Neuronal stem cell (in vitro differentiated cells): ENCODE measurements around the gene TMEM63A.
A peak's percentile ranks its signal among the peaks of the same experiment; 100 is the strongest.

Experiments used
- DNase-seq: peaks from one replicate; pipeline ENCODE4 v3.0.0-alpha.2; 2013; ENCODE audit warnings: low spot score
- H2AFZ ChIP-seq: one replicate; pipeline ENCODE4 v1.6.1; 2013; ENCODE audit warnings: mild to moderate bottlenecking, low read length, inconsistent platforms
- H2AK5ac ChIP-seq: 2 replicates; pipeline ENCODE4 v1.6.1; 2013; ENCODE audit warnings: low read depth, mild to moderate bottlenecking, inconsistent platforms, low read length, moderate library complexity, mixed read lengths
- H2BK120ac ChIP-seq: 2 replicates; pipeline ENCODE4 v1.6.1; 2013; ENCODE audit warnings: low read depth, mild to moderate bottlenecking, inconsistent platforms, low read length, moderate library complexity, mixed read lengths
- H2BK12ac ChIP-seq: one replicate; pipeline ENCODE4 v1.6.1; 2013; ENCODE audit warnings: low read length, inconsistent platforms
- H2BK15ac ChIP-seq: 2 replicates; pipeline ENCODE4 v1.6.1; 2013; ENCODE audit warnings: mild to moderate bottlenecking, low read length, inconsistent platforms, mixed read lengths
- H2BK5ac ChIP-seq: one replicate; pipeline ENCODE4 v1.6.1; 2013; ENCODE audit warnings: inconsistent platforms, mild to moderate bottlenecking, low read length, moderate library complexity
- H3K14ac ChIP-seq: one replicate; pipeline ENCODE4 v1.6.1; 2013; ENCODE audit warnings: low read length, inconsistent platforms
- H3K18ac ChIP-seq: 2 replicates; pipeline ENCODE4 v1.6.1; 2013; ENCODE audit warnings: low read length, inconsistent platforms
- H3K23ac ChIP-seq: 2 replicates; pipeline ENCODE4 v1.6.1; 2013; ENCODE audit warnings: low read depth, mild to moderate bottlenecking, mixed read lengths, low read length, inconsistent platforms; ENCODE audit not compliant: poor library complexity
- H3K27ac ChIP-seq: replicated peaks from 3 replicates; pipeline ENCODE4 v1.5.1; 2013; ENCODE audit warnings: low read length, inconsistent platforms
- H3K27me3 ChIP-seq, 3 experiments: 2 replicates each; pipeline ENCODE4 v1.6.1; 2013; ENCODE audit warnings: low read length in 3 of 3, mild to moderate bottlenecking in 2 of 3, inconsistent platforms in 1 of 3, low read depth in 1 of 3, mixed read lengths in 1 of 3, moderate library complexity in 1 of 3; ENCODE audit not compliant: control insufficient read depth in 3 of 3, insufficient read depth in 3 of 3
- H3K36me3 ChIP-seq, 2 donors: replicated peaks in 1 of 2; 2 replicates each; pipeline ENCODE4 v1.6.1; 2013; ENCODE audit warnings: low read length in 2 of 2; ENCODE audit not compliant: control insufficient read depth in 2 of 2, insufficient read depth in 2 of 2
- H3K4ac ChIP-seq: 2 replicates; pipeline ENCODE4 v1.6.1; 2013; ENCODE audit warnings: inconsistent platforms, mild to moderate bottlenecking, low read length, moderate library complexity
- H3K4me1 ChIP-seq, 2 donors: 1 replicate in 1 of 2; 2 replicates in 1 of 2; pipeline ENCODE4 v1.6.1; 2013; ENCODE audit warnings: low read length in 2 of 2, low read depth in 1 of 2; ENCODE audit not compliant: control insufficient read depth in 2 of 2, insufficient read depth in 1 of 2
- H3K4me2 ChIP-seq: one replicate; pipeline ENCODE4 v1.6.1; 2013; ENCODE audit warnings: mild to moderate bottlenecking, low read length, inconsistent platforms; ENCODE audit not compliant: insufficient read depth, poor library complexity, severe bottlenecking
- H3K4me3 ChIP-seq, 2 donors: 2 replicates each; pipeline ENCODE4 v1.5.1; 2013; ENCODE audit warnings: low read length in 2 of 2, mild to moderate bottlenecking in 2 of 2, inconsistent platforms in 1 of 2, moderate library complexity in 1 of 2
- H3K79me1 ChIP-seq: one replicate; pipeline ENCODE4 v1.6.1; 2013; ENCODE audit warnings: low read depth, mild to moderate bottlenecking, inconsistent platforms, low read length, moderate library complexity
- H3K9ac ChIP-seq: one replicate; pipeline ENCODE4 v1.6.1; 2013; ENCODE audit warnings: mild to moderate bottlenecking, low read depth, low read length, inconsistent platforms; ENCODE audit not compliant: poor library complexity
- H3K9me3 ChIP-seq, 2 donors: replicated peaks in 1 of 2; 2 replicates each; pipeline versions ENCODE3 to v1.6.1; 2013; ENCODE audit warnings: low read length in 2 of 2, mild to moderate bottlenecking in 2 of 2, inconsistent platforms in 1 of 2, low read depth in 1 of 2, mixed read lengths in 1 of 2, moderate library complexity in 1 of 2; ENCODE audit not compliant: control insufficient read depth in 2 of 2, insufficient read depth in 1 of 2
- H4K8ac ChIP-seq: one replicate; pipeline ENCODE4 v1.6.1; 2013; ENCODE audit warnings: low read depth, mild to moderate bottlenecking, inconsistent platforms, low read length, moderate library complexity
- H4K91ac ChIP-seq: one replicate; pipeline ENCODE4 v1.6.1; 2013; ENCODE audit warnings: low read length, low read depth, mild to moderate bottlenecking, inconsistent platforms; ENCODE audit not compliant: poor library complexity
- WGBS, 2 donors: extraction: QIAGEN DNeasy Blood & Tissue Kit; methylation state at CpG; one replicate each; pipeline ENCODE4 v1.1.7; 2013; ENCODE audit warnings: missing lambda C conversion rate in 2 of 2, mixed read lengths in 1 of 2; ENCODE audit not compliant: insufficient read length in 2 of 2, insufficient replicate concordance in 1 of 2; ENCODE audit errors: extremely low coverage in 2 of 2; 5-methylcytosine and 5-hydroxymethylcytosine counted together

TMEM63A gene

DNA sequence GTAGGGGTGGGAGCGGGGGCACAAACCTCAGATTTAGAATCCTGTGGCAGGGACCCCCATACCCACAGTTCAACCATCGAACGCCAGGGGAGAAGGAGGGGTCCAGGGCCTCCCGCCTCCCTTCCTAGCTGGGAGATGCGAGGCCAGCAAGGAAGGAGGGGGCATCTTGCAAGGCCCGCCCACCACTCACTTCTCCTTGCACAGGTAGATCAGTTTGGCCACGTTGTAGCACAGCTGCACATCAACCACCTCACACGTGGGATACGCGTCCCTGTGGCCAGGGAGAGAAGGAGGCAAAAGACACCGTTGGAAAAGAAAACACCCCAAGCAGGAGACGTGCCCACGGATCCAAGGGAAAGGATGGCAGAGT, 19.6 kb downstream of the TMEM63A start:
- Histone ChIP-seq H2AK5ac (peak overlapping the region; percentile 28), H3K79me1 (no peaks in the 10 kb centered on the region), H3K9ac (peak overlapping the region; percentile 44), H3K4ac (no peak overlapping the region), H3K4me2 (no peak overlapping the region), H3K18ac (no peak overlapping the region), H3K4me3 (no peak overlapping the region), H3K27me3 (no peaks in the 10 kb centered on the region), H3K23ac (peak overlapping the region; percentile 97), H2BK120ac (no peak overlapping the region), H2BK12ac (no peak overlapping the region), H4K91ac (no peak overlapping the region), H3K36me3 (peaks cover 4 to 56% of the 10 kb centered on the region in 2 donors), H3K27ac (no peak overlapping the region), H3K9me3 (no peaks in the 10 kb centered on the region), H2BK15ac (no peak overlapping the region), H2AFZ (no peak overlapping the region), H2BK5ac (no peak overlapping the region), H4K8ac (no peak overlapping the region), H3K14ac (peak overlapping the region; percentile 21), H3K4me1 (no peaks in the 10 kb centered on the region)
- no CpG with 5 or more reads among the region's 13 CpGs for WGBS, 2 donors
- DNase-seq, result no peak

DNA sequence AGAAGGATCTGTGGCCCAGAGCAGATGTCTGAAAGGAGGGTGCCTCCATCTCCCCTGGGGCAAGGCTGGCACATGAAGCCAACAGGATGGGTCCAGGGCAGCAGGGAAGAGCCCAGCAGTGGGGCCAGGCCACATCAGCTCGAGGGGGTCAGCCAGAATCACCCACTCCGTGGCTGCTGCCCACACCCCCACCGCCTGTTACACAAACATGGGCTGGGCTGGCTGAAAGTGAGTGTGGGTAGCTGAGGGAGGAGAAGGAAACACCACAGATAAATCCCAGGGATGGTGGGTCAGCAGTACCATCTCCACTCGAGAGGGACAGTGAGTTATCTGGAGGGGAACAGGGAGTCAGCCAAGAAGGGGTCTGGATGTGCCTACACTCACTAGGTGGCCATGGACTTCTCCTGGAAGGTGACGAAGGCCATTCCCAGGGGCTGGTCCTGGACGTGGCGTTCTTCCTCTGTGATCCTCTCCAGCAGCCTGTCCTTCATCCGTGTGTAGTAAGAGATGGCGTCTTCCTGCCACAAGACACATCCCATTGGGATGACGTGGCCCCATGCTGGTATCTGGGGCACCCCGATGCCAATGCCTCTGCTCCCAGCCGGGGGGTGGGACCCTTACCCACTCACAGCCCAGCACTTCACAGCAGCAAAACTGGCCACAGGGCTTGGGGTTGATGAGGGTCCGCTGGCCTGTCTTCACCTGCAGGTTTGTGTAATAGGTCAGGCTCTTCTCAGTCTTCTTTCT, 20.2 kb downstream of the TMEM63A start:
- H2BK12ac ChIP-seq, result no peak overlapping the region
- peak overlapping the region; percentile 28 for H2AK5ac ChIP-seq
- no peak overlapping the region for H3K4me3 ChIP-seq
- no peaks in the 10 kb centered on the region for H3K9me3 ChIP-seq
- peak overlapping the region; percentile 30 for H3K9ac ChIP-seq
- DNase-seq, result no peak
- H4K91ac ChIP-seq, result no peak overlapping the region
- no peak overlapping the region for H3K4ac ChIP-seq
- H3K79me1 ChIP-seq, result no peaks in the 10 kb centered on the region
- H3K14ac ChIP-seq, result peak overlapping the region; percentile 14
- H2BK15ac ChIP-seq, result peak overlapping the region; percentile 38
- H4K8ac ChIP-seq, result no peak overlapping the region
- peak overlapping the region; percentile 97 for H3K23ac ChIP-seq
- H3K36me3 ChIP-seq, result peaks cover 4 to 54% of the 10 kb centered on the region in 2 donors
- H3K4me2 ChIP-seq, result no peak overlapping the region
- H2BK5ac ChIP-seq, result no peak overlapping the region
- no peaks in the 10 kb centered on the region for H3K4me1 ChIP-seq
- H3K27me3 ChIP-seq, result no peaks in the 10 kb centered on the region
- no peak overlapping the region for H3K27ac ChIP-seq
- no CpG with 5 or more reads among the region's 13 CpGs for WGBS, 2 donors
- H3K18ac ChIP-seq, result no peak overlapping the region
- no peak overlapping the region for H2AFZ ChIP-seq
- H2BK120ac ChIP-seq, result no peak overlapping the region

DNA sequence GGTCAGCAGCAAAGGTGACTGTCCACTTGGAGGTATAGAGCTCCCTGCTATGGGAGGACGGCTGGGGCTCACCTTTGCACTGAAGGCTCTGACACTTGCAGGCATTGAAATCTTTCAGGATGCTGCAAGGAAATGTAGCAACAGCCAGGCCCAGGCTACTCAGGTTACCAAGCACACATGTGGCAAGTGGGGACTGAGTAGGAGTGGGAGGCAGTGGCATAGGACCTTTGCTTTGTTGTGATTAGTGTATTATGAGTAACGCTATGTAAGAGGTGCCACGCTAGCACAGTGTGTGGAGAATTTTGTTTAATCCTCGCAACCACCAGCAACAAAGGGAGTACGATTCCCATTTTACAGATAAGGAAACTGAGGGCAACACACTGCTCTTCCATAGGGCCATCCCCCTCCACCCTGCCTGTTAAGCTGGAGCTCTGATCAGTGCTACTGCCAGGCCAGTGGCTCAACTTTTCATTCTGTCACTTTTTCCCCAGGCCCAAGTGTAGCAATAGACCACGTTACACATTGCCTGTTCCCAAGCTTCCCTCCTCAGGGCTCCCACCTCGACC, 21.2 kb downstream of the TMEM63A start:
- peak overlapping the region; percentile 65 for H3K23ac ChIP-seq
- no peak overlapping the region for H3K14ac ChIP-seq
- no peak overlapping the region for H2AFZ ChIP-seq
- no peak overlapping the region for H3K18ac ChIP-seq
- DNase-seq, result no peak
- H2BK15ac ChIP-seq, result no peak overlapping the region
- no peaks in the 10 kb centered on the region for H3K4me1 ChIP-seq
- H2BK120ac ChIP-seq, result no peak overlapping the region
- H3K4me3 ChIP-seq, result peak overlapping the region in 1 of 2 donors; percentile 61
- H3K9me3 ChIP-seq, result no peaks in the 10 kb centered on the region
- H3K27me3 ChIP-seq, result no peaks in the 10 kb centered on the region
- H2AK5ac ChIP-seq, result no peak overlapping the region
- no CpG with 5 or more reads among the region's 7 CpGs for WGBS, 2 donors
- H3K4ac ChIP-seq, result no peak overlapping the region
- H3K4me2 ChIP-seq, result no peak overlapping the region
- no peak overlapping the region for H4K91ac ChIP-seq
- no peak overlapping the region for H3K9ac ChIP-seq
- H2BK12ac ChIP-seq, result no peak overlapping the region
- H3K79me1 ChIP-seq, result no peaks in the 10 kb centered on the region
- H3K36me3 ChIP-seq, result peaks cover 4 to 60% of the 10 kb centered on the region in 2 donors
- H4K8ac ChIP-seq, result no peak overlapping the region
- no peak overlapping the region for H3K27ac ChIP-seq
- no peak overlapping the region for H2BK5ac ChIP-seq

DNA sequence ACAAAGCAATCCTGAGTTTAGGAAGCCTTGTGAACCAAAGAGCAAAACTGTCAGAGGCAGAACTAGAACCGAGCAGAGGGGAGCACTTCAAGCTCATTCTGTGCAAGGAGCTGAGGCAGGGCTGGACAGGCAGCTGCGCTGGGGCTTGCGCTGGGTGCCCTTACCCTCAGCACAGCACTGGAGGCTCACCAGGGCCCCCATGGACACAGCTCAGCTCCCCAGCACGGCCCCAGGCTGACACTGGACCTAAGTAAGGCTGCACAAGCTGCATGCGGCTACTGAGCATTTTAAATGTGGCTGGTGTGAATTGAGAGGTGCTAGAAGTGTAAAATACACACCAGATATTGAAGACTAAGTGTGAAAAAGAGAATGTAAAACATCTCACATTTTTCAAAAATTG, 22.1 kb downstream of the TMEM63A start:
- no peak overlapping the region for H3K14ac ChIP-seq
- no peak overlapping the region for H4K91ac ChIP-seq
- no peaks in the 10 kb centered on the region for H3K9me3 ChIP-seq
- H2AK5ac ChIP-seq, result peak overlapping the region; percentile 7
- no peaks in the 10 kb centered on the region for H3K79me1 ChIP-seq
- peak overlapping the region; percentile 84 for H2BK5ac ChIP-seq
- H3K9ac ChIP-seq, result no peak overlapping the region
- no peak overlapping the region for H3K18ac ChIP-seq
- H3K36me3 ChIP-seq, result peaks cover 4 to 52% of the 10 kb centered on the region in 2 donors
- no peak overlapping the region for H2AFZ ChIP-seq
- H4K8ac ChIP-seq, result no peak overlapping the region
- H2BK120ac ChIP-seq, result no peak overlapping the region
- no peak for DNase-seq
- H3K4me3 ChIP-seq, result no peak overlapping the region
- H3K4ac ChIP-seq, result no peak overlapping the region
- H3K4me1 ChIP-seq, result no peaks in the 10 kb centered on the region
- no peaks in the 10 kb centered on the region for H3K27me3 ChIP-seq
- no peak overlapping the region for H3K27ac ChIP-seq
- no CpG with 5 or more reads among the region's 5 CpGs for WGBS, 2 donors
- no peak overlapping the region for H2BK12ac ChIP-seq
- H3K4me2 ChIP-seq, result no peak overlapping the region
- H2BK15ac ChIP-seq, result peak overlapping the region; percentile 71
- H3K23ac ChIP-seq, result no peak overlapping the region
